ENCODE results near the gene PHKB.

Gene PHKB

GRCh38 chr16:47700857-47701587 is 239.9 kb downstream of the PHKB start:
- no peak for DNase-seq

GRCh38 chr16:47705266-47705665 is 244.1 kb downstream of the PHKB start:
- no peak for DNase-seq

- DNase-seq = no peak
Observed at GRCh38 chr16:47711809-47712208, 250.7 kb downstream of the PHKB start.

GRCh38 chr16:47712276-47713224 is 251.4 kb downstream of the PHKB start:
- DNase-seq = no peak

- no peak for DNase-seq
Observed at GRCh38 chr16:47713225-47713595, 252.1 kb downstream of the PHKB start.

- no peak for DNase-seq
Observed at GRCh38 chr16:47715442-47716083, 254.4 kb downstream of the PHKB start.

- no peak for DNase-seq
Observed at GRCh38 chr16:47716571-47716970, 255.4 kb downstream of the PHKB start.

- DNase-seq = peak; percentile 5
Observed at GRCh38 chr16:47719713-47720112, 258.6 kb downstream of the PHKB start.

GRCh38 chr16:47721006-47721637 is 260.0 kb downstream of the PHKB start:
- DNase-seq = no peak

- no peak for DNase-seq
Observed at GRCh38 chr16:47722046-47722445, 260.9 kb downstream of the PHKB start.

- no peak for DNase-seq
Observed at GRCh38 chr16:47724115-47724785, 263.1 kb downstream of the PHKB start.

GRCh38 chr16:47725188-47725695 is 264.1 kb downstream of the PHKB start:
- DNase-seq = no peak

GRCh38 chr16:47726031-47726675 is 265.0 kb downstream of the PHKB start:
- DNase-seq = no peak

GRCh38 chr16:47727131-47727530 is 266.0 kb downstream of the PHKB start:
- DNase-seq = no peak

GRCh38 chr16:47728205-47728604 is 267.1 kb downstream of the PHKB start:
- no peak for DNase-seq

- no peak for DNase-seq
Observed at GRCh38 chr16:47729701-47730100, 268.6 kb downstream of the PHKB start.

- DNase-seq = no peak
Observed at GRCh38 chr16:47731252-47731651, 270.1 kb downstream of the PHKB start.

- no peak for DNase-seq
Observed at GRCh38 chr16:47732122-47732521, 271.0 kb downstream of the PHKB start.

GRCh38 chr16:47732523-47733111 is 271.5 kb downstream of the PHKB start:
- DNase-seq = no peak

- DNase-seq = no peak
Observed at GRCh38 chr16:47734081-47734857, 273.1 kb downstream of the PHKB start.

All from NCI-H2171 treated with DMSO at 0.1 percent for 48 hours (cell line).